H4 (cell line): ENCODE data around the gene MLN. TPM values are rescaled to one million over a fixed set of nuclear protein-coding genes. Genes with fewer than 3 reads are reported as not detected.

ENCODE experiments used
- DNase-seq: peaks from one replicate; pipeline ENCODE4 v3.0.0-alpha.2; 2015; ENCODE audit warnings: low spot score
- total RNA-seq: library from RNA; depleted of rRNA; stranded (reverse); fragments of >200 nt; shearing (Covaris generic); gene quantifications from 2 replicates; pipeline ENCODE4 v1.2.3, GENCODE V29; 2014

MLN gene
- total RNA-seq, 1 experiment from 2014 or later = not detected

- DNase-seq = peak; percentile 74
Measured at GRCh38 chr6:33771146-33772081, 32.4 kb downstream of the MLN start.

GRCh38 chr6:33770833-33771145 lies 33.0 kb downstream of the MLN start:
- no peak for DNase-seq

DNA sequence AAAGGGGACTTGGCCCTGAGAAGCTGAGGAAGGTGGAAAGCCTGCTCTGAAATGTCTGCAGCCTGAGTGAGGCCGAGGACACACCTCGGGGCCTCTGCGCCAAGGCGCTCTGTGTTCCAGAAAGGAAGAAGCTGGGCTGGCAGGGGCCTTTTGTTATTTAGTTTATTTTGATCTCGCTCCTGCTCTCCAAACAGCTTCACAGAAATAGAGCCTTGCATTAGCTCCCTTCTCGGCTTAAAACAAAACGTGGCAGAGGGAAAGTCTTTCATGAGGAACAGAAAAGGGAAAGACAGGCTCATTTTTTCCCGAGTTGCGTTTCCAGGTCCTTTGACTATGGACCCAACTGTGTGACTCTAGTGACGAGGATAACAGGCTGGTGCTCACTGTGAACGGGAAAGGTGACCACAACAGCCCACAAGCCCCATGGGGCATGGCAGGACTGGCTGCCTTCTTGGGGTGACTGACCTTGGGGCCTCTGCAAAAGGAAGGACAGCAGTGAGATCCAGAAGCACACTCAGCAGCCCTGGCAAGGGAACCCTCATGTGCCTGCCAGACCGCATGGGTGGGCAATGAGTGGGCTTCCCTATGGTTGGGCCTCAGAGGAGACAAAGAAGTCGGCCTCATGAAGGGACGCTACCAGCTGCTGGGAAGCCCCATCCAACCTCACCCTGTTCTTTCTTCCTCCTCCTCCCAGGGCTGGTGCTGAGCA lies 33.5 kb downstream of the MLN start:
- DNase-seq = no peak

DNA sequence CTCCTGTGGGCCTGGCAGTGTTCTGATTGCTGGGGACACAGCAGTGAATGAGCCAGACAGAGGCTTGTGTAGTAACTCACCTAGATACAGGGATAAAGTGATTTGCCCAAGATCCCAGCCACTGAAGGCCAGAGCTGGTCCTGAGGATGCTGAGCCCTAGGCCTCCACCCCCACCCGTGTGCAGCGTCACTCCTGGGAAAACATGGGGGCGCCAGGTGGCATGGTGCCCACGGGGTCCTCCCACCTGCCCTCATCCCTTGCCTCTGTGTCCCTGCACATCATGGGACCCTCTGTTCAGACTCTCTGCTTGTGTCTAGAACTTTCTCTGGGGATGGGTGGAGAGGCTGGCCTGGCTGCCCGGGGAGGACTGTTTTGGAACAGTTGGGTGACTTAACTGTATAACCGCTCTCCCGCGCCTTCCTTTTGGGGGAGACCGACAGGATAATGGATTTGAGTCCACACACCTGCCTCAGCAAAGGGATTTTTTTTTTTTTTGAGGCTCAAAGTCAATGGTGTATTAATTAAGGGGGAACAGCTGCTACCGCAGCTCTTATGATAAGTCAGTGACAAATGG lies 34.5 kb downstream of the MLN start:
- no peak for DNase-seq

DNA sequence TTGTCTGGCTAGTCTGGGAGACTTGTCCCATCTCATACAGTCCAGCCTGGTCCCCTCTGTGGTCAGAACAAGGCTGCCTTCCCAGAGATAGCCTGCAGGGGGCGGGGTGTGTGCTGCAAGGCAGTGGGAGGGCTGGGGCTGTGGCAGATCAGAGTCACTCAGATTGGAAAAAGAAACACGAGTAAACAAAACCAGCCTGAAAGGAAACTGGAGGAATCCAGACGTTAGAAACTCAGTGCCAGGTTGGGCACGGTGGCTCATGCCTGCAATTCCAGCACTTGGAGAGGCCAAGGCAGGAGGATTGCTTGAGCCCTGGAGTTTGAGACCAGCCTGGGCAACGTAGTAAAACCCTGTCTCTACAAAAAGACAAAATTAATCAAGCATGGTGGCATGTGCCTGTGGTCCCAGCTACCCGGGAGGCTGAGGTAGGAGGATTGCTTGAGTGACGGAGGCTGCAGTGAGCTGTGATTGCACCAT lies 35.1 kb downstream of the MLN start:
- peak; percentile 81 for DNase-seq

GRCh38 chr6:33766921-33767907 lies 36.6 kb downstream of the MLN start:
- DNase-seq = no peak

- DNase-seq = no peak
Measured at GRCh38 chr6:33765368-33765767, 38.4 kb downstream of the MLN start.

- no peak for DNase-seq
Measured at GRCh38 chr6:33764036-33764435, 39.8 kb downstream of the MLN start.

GRCh38 chr6:33763483-33763882 lies 40.3 kb downstream of the MLN start:
- no peak for DNase-seq

GRCh38 chr6:33762713-33763112 lies 41.1 kb downstream of the MLN start:
- no peak for DNase-seq

DNA sequence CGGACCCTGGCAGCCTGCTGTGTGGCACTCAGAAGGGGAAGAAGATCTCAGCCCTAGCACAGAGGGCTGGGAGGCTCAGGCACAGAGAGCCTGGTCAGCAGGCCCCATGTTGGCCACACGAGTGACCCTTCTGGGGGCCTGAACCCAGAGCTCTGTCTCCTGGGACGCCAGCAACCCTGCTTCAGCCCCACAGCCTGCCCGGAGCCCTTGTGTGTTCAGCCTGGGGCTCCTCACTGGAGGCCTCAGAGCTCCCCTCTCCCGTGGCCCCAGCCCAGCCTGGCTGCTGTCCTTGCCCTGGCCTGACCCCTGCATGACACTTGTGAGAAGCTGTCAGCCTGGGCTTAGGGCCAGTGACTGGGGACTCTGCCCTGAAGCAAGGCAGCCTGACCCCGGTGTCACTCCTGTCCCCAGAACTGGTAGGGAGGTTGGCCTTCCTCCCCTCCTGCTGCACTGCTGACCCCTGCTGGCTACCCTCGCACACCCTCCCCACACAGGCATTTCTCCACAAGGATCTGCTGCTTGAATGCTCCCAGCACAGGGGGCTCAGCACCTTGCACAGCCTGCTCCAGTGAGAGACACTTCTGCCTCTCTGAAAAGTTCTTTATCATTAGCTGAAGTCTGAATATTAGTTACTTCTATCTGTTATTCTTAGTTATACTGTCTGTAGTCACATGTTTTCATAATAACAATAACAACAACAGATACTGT lies 41.7 kb downstream of the MLN start:
- DNase-seq = peak; percentile 39

GRCh38 chr6:33761581-33761921 lies 42.3 kb downstream of the MLN start:
- no peak for DNase-seq

- DNase-seq = no peak
Measured at GRCh38 chr6:33759887-33760629, 43.7 kb downstream of the MLN start.

GRCh38 chr6:33758815-33759216 lies 45.0 kb downstream of the MLN start:
- no peak for DNase-seq

DNA sequence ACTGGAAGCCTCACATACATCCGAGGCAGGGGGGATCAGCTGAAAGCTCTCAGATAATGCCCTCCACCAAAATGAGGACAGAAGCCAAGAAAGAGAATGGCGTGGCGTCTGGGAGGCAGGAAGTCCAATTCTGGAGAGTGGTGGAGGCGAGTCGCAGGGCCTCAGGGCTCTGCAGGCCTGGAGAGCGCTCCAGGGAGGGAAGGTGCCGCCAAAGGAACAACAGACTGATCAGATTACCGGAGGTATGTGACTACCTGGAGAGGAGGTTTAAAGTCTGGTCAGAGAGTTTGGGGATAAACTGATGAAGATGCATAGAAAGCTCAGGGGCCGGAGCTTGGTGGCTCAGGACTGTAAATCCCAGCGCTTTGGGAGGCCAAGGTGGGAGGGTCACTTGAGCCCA lies 45.9 kb downstream of the MLN start:
- no peak for DNase-seq

DNA sequence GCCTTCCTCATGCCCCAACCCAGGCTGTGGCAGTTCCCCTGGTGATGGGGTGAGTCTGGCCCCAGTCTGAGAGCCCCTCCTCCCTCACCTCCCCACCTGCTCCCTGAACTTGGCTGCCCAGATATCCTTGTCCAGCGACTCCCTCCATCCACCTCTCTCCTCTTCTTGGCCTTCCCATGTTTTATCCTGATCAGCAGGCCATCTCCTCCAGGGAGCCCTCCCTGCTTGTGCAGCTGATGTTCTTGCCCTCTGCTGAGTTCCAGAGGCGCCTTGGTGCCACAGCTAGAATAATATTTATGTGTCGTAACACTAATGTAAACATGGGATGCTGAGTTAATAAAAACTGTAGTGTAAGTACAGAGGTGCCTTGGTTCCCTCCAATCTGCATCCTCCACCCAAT lies 46.7 kb downstream of the MLN start:
- no peak for DNase-seq

DNA sequence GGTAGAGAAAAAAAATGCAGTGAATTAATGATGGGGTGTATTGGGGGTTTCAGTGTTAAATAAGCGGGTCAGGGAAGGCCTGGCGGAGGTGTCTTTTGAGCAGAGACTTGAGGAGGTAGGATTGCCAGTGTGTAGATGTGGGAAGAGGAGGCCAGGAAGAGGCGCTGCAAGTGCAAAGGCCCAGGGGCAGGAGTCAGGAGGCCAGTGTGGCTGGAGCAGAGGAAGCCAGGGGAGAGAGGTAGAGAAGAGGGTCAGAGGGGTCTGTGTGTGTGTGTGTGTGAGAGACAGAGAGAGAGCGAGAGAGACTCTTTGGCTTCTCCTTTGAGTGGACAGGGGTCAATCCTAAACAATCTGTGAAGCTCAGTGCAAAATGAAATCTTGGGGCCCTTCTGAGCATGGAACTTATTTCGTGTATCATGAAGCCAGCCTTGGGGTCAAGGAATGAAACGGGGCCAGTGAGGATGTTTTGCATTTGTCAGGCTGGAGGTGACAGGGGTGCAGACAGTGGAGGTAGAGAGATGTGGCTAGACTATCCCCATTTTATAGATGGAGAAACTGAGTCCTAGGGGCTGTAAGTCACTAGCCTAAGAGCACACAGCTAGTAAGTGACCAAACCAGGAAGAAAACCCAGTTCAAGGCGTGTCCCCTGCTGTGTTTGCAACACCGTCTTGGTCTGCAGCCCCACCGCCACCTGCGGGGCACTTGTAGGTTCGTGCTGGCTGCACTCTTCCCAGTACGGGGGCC lies 47.4 kb downstream of the MLN start:
- DNase-seq = no peak

- no peak for DNase-seq
Measured at GRCh38 chr6:33755070-33755869, 48.5 kb downstream of the MLN start.

DNA sequence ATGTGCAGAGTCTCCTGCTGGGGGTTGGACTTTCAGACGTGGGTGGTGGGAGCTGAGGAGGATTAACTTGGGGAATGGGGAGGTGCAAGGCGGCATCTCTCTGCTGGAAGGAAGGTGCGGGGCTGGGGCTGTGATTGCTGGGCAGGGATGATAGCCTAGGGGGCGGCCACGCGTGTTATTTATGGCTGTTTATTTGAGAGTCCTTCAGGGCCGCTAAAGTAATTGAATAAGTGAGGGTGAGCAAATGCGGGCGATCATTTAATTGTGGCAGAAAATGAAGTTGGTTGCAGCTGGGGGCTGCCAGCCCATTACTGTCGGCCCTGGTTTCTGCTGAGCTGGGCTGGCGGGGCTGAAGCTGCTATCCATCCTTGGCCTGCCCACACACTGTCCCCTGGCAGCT lies 49.6 kb downstream of the MLN start:
- no peak for DNase-seq
